Activated CD8-positive, alpha-beta memory T cell treated with anti-CD3 and anti-CD28 coated beads, Interleukin-2, amount 50 U/mL, for 24 hours (primary cell): ENCODE measurements around the gene KTI12.

Experiments
- DNase-seq: peaks from one replicate; pipeline ENCODE4 v3.0.0-alpha.2; 2020; ENCODE audit errors: extremely low read depth

KTI12 gene

DNA sequence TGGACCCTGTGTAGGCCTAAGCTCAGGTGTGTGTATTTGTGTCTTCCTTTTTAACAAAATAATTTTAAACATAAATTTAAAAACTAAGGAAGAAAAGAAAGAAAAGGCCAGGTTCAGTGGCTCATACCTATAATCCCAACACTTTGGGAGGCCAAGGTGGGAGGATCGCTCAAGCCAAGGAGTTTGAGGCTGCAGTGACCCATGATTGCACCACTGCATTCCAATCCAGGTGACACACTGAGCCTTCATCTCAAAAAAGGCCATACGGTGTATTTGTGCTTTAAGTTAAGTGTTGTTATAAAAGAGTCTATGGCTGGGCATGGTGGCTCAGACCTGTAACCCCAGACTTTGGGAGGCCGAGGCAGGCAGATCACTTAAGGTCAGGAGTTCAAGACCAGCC, 51.4 kb downstream of the KTI12 start:
- no peak for DNase-seq
